ENCODE data around the gene MAP3K1. TPM values are rescaled to one million over a fixed set of nuclear protein-coding genes. Genes with fewer than 3 reads are reported as not detected.
A peak's percentile ranks its signal among the peaks of the same experiment; 100 is the strongest.

Gene MAP3K1
- total and polyA plus RNA-seq, 3 experiments from 2014 or later, result 18.1 to 34.6 (median 18.7) TPM

GRCh38 chr5:56838409-56839039, 23.2 kb downstream of the MAP3K1 start:
- Mint-ChIP-seq H3K27me3 (no peaks in the 10 kb centered on the region), H3K4me3 (peak overlapping the region in 6 of 7 donors; percentile 8 to 46 (median 29)), H3K9me3 (no peaks in the 10 kb centered on the region), H3K4me1 (peaks cover 76 to 92% (median 91%) of the 10 kb centered on the region in 3 donors), H3K36me3 (peaks cover 0 to 3% (median 0%) of the 10 kb centered on the region in 3 donors), H3K27ac (peak overlapping the region; percentile 37 to 90 (median 73))
- no peak overlapping the region for H3K4me3 ChIP-seq (ENCODE audit: low read length)
- peak in 2 of 5 donors; percentile 44 to 54 for DNase-seq
- no peaks in the 10 kb centered on the region for H3K27me3 ChIP-seq (ENCODE audit: insufficient read depth, low read length, poor library complexity, severe bottlenecking)
- ChIA-PET POLR2A (interaction anchor here (0.6 to 1.2 kb wide), 2 partner anchors 20 to 845 kb away, joined by 3 to 4 read pairs; no protein-coding TSS in a partner anchor), CTCF (interaction anchor here (0.6 to 3.7 kb wide), 15 partner anchors 10 to 909 kb away, joined by 3 to 25 read pairs (median 4); partner anchors contain the start of gene MAP3K1)
- no peaks in the 10 kb centered on the region for H3K9me3 ChIP-seq (ENCODE audit: low read length)
- no peaks in the 10 kb centered on the region for H3K36me3 ChIP-seq (ENCODE audit: insufficient read depth, low read length)
- peaks cover 76% of the 10 kb centered on the region for H3K4me1 ChIP-seq (ENCODE audit: insufficient read depth, low read length)
- no peak overlapping the region for H3K27ac ChIP-seq (ENCODE audit: low read depth, low read length)

- no peak overlapping the region for H3K4me3 ChIP-seq (ENCODE audit: low read length)
- Mint-ChIP-seq H3K9me3 (no peaks in the 10 kb centered on the region), H3K4me3 (peak overlapping the region in 2 of 7 donors; percentile 20 to 45), H3K27me3 (no peaks in the 10 kb centered on the region), H3K27ac (peak overlapping the region in 5 of 8 donors; percentile 37 to 90 (median 82)), H3K36me3 (peaks cover 0 to 3% (median 0%) of the 10 kb centered on the region in 3 donors), H3K4me1 (peaks cover 74 to 91% (median 90%) of the 10 kb centered on the region in 3 donors)
- peaks cover 70% of the 10 kb centered on the region for H3K4me1 ChIP-seq (ENCODE audit: insufficient read depth, low read length)
- POLR2A ChIA-PET, result interaction anchor here (0.6 to 1.2 kb wide), 2 partner anchors 21 to 845 kb away, joined by 3 to 4 read pairs; no protein-coding TSS in a partner anchor
- no peak for DNase-seq
- no peaks in the 10 kb centered on the region for H3K36me3 ChIP-seq (ENCODE audit: insufficient read depth, low read length)
- CTCF ChIA-PET, result interaction anchor here (0.6 to 3.7 kb wide), 12 partner anchors 10 to 910 kb away, joined by 3 to 25 read pairs (median 4); no protein-coding TSS in a partner anchor
- H3K27me3 ChIP-seq (ENCODE audit: insufficient read depth, low read length, poor library complexity, severe bottlenecking), result no peaks in the 10 kb centered on the region
- H3K9me3 ChIP-seq (ENCODE audit: low read length), result no peaks in the 10 kb centered on the region
- no peak overlapping the region for H3K27ac ChIP-seq (ENCODE audit: low read depth, low read length)
These were observed 23.7 kb downstream of the MAP3K1 start for GRCh38 chr5:56839062-56839461.

- H3K4me3 ChIP-seq (ENCODE audit: low read length), result no peak overlapping the region
- POLR2A ChIA-PET, result interaction anchor here (0.7 kb wide), 1 partner anchor 8 kb away, joined by 10 read pairs; no protein-coding TSS in a partner anchor
- no peaks in the 10 kb centered on the region for H3K27me3 ChIP-seq (ENCODE audit: insufficient read depth, low read length, poor library complexity, severe bottlenecking)
These were observed 25.2 kb downstream of the MAP3K1 start for GRCh38 chr5:56840597-56840996.

GRCh38 chr5:56845277-56845676, 29.9 kb downstream of the MAP3K1 start:
- no peaks in the 10 kb centered on the region for H3K9me3 Mint-ChIP-seq
- H3K4me1 Mint-ChIP-seq, result peaks cover 78 to 94% (median 92%) of the 10 kb centered on the region in 3 donors
- Histone ChIP-seq H3K27ac (ENCODE audit: low read depth, low read length) (no peak overlapping the region), H3K4me3 (ENCODE audit: low read length) (no peak overlapping the region), H3K27me3 (ENCODE audit: insufficient read depth, low read length, poor library complexity, severe bottlenecking) (no peaks in the 10 kb centered on the region), H3K4me1 (ENCODE audit: insufficient read depth, low read length) (peaks cover 84% of the 10 kb centered on the region), H3K36me3 (ENCODE audit: insufficient read depth, low read length) (no peaks in the 10 kb centered on the region), H3K9me3 (ENCODE audit: low read length) (no peaks in the 10 kb centered on the region)
- peaks cover 0 to 5% (median 1%) of the 10 kb centered on the region in 3 donors for H3K36me3 Mint-ChIP-seq
- H3K27ac Mint-ChIP-seq, result peak overlapping the region in 3 of 8 donors; percentile 0 to 58 (median 9)
- ChIA-PET POLR2A (no interaction called here), CTCF (no interaction called here)
- DNase-seq, result no peak
- H3K27me3 Mint-ChIP-seq, result no peaks in the 10 kb centered on the region
- peak overlapping the region in 3 of 7 donors; percentile 18 to 35 (median 23) for H3K4me3 Mint-ChIP-seq

More at GRCh38 chr5:56840597-56840996, 25.2 kb downstream of the MAP3K1 start:
- CTCF ChIA-PET, result no interaction called here
- Mint-ChIP-seq H3K4me3 (no peak overlapping the region), H3K27me3 (no peaks in the 10 kb centered on the region), H3K27ac (peak overlapping the region in 1 of 8 donors; percentile 17), H3K36me3 (peaks cover 0 to 4% (median 0%) of the 10 kb centered on the region in 3 donors), H3K4me1 (peaks cover 75 to 91% (median 91%) of the 10 kb centered on the region in 3 donors), H3K9me3 (no peaks in the 10 kb centered on the region)
- Histone ChIP-seq H3K27ac (ENCODE audit: low read depth, low read length) (no peak overlapping the region), H3K9me3 (ENCODE audit: low read length) (no peaks in the 10 kb centered on the region), H3K4me1 (ENCODE audit: insufficient read depth, low read length) (peaks cover 71% of the 10 kb centered on the region), H3K36me3 (ENCODE audit: insufficient read depth, low read length) (no peaks in the 10 kb centered on the region)
- no peak for DNase-seq

- Histone ChIP-seq H3K27ac (ENCODE audit: low read depth, low read length) (no peak overlapping the region), H3K9me3 (ENCODE audit: low read length) (no peaks in the 10 kb centered on the region), H3K36me3 (ENCODE audit: insufficient read depth, low read length) (no peaks in the 10 kb centered on the region), H3K27me3 (ENCODE audit: insufficient read depth, low read length, poor library complexity, severe bottlenecking) (no peaks in the 10 kb centered on the region), H3K4me1 (ENCODE audit: insufficient read depth, low read length) (peaks cover 86% of the 10 kb centered on the region), H3K4me3 (ENCODE audit: low read length) (no peak overlapping the region)
- ChIA-PET POLR2A (no interaction called here), CTCF (no interaction called here)
- H3K9me3 Mint-ChIP-seq, result no peaks in the 10 kb centered on the region
- H3K27me3 Mint-ChIP-seq, result no peaks in the 10 kb centered on the region
- H3K36me3 Mint-ChIP-seq, result peaks cover 0 to 5% (median 1%) of the 10 kb centered on the region in 3 donors
- H3K4me1 Mint-ChIP-seq, result peaks cover 82 to 95% (median 95%) of the 10 kb centered on the region in 3 donors
- H3K27ac Mint-ChIP-seq, result peak overlapping the region in 1 of 8 donors; percentile 58
- H3K4me3 Mint-ChIP-seq, result peak overlapping the region in 3 of 7 donors; percentile 0 to 50 (median 10)
- no peak for DNase-seq
These were observed 30.6 kb downstream of the MAP3K1 start for GRCh38 chr5:56845904-56846480.

- Histone ChIP-seq H3K27me3 (ENCODE audit: insufficient read depth, low read length, poor library complexity, severe bottlenecking) (no peaks in the 10 kb centered on the region), H3K4me1 (ENCODE audit: insufficient read depth, low read length) (peaks cover 88% of the 10 kb centered on the region), H3K27ac (ENCODE audit: low read depth, low read length) (no peak overlapping the region), H3K4me3 (ENCODE audit: low read length) (no peak overlapping the region), H3K36me3 (ENCODE audit: insufficient read depth, low read length) (no peaks in the 10 kb centered on the region), H3K9me3 (ENCODE audit: low read length) (no peaks in the 10 kb centered on the region)
- CTCF ChIA-PET, result interaction anchor here (1.1 kb wide), 1 partner anchor 576 kb away, joined by 3 read pairs; no protein-coding TSS in a partner anchor
- no peaks in the 10 kb centered on the region for H3K9me3 Mint-ChIP-seq
- peak overlapping the region in 3 of 7 donors; percentile 8 to 46 (median 26) for H3K4me3 Mint-ChIP-seq
- POLR2A ChIA-PET, result no interaction called here
- peaks cover 82 to 96% (median 95%) of the 10 kb centered on the region in 3 donors for H3K4me1 Mint-ChIP-seq
- peaks cover 0 to 2% (median 1%) of the 10 kb centered on the region in 3 donors for H3K36me3 Mint-ChIP-seq
- no peaks in the 10 kb centered on the region for H3K27me3 Mint-ChIP-seq
- peak overlapping the region in 2 of 8 donors; percentile 24 to 83 for H3K27ac Mint-ChIP-seq
- no peak for DNase-seq
These were observed 32.9 kb downstream of the MAP3K1 start for GRCh38 chr5:56848206-56848605.

- H3K9me3 ChIP-seq (ENCODE audit: low read length), result no peaks in the 10 kb centered on the region
- no peak overlapping the region for H3K27ac ChIP-seq (ENCODE audit: low read depth, low read length)
- Mint-ChIP-seq H3K4me3 (peak overlapping the region in 6 of 7 donors; percentile 31 to 80 (median 46)), H3K9me3 (no peaks in the 10 kb centered on the region), H3K4me1 (peaks cover 84 to 96% (median 94%) of the 10 kb centered on the region in 3 donors), H3K27ac (peak overlapping the region; percentile 1 to 87 (median 66)), H3K36me3 (peaks cover 0 to 2% (median 1%) of the 10 kb centered on the region in 3 donors), H3K27me3 (no peaks in the 10 kb centered on the region)
- ChIA-PET CTCF (no interaction called here), POLR2A (no interaction called here)
- H3K27me3 ChIP-seq (ENCODE audit: insufficient read depth, low read length, poor library complexity, severe bottlenecking), result no peaks in the 10 kb centered on the region
- no peaks in the 10 kb centered on the region for H3K36me3 ChIP-seq (ENCODE audit: insufficient read depth, low read length)
- peaks cover 94% of the 10 kb centered on the region for H3K4me1 ChIP-seq (ENCODE audit: insufficient read depth, low read length)
- no peak overlapping the region for H3K4me3 ChIP-seq (ENCODE audit: low read length)
- DNase-seq, result peak in 1 of 5 donors; percentile 24
These were observed 34.3 kb downstream of the MAP3K1 start for GRCh38 chr5:56849671-56850070.

- Histone ChIP-seq H3K4me3 (ENCODE audit: low read length) (no peak overlapping the region), H3K36me3 (ENCODE audit: insufficient read depth, low read length) (no peaks in the 10 kb centered on the region), H3K27ac (ENCODE audit: low read depth, low read length) (no peak overlapping the region), H3K9me3 (ENCODE audit: low read length) (no peaks in the 10 kb centered on the region), H3K4me1 (ENCODE audit: insufficient read depth, low read length) (peaks cover 94% of the 10 kb centered on the region), H3K27me3 (ENCODE audit: insufficient read depth, low read length, poor library complexity, severe bottlenecking) (no peaks in the 10 kb centered on the region)
- Mint-ChIP-seq H3K27ac (peak overlapping the region in 3 of 8 donors; percentile 35 to 87 (median 61)), H3K4me1 (peaks cover 84 to 96% (median 94%) of the 10 kb centered on the region in 3 donors), H3K27me3 (no peaks in the 10 kb centered on the region), H3K9me3 (no peaks in the 10 kb centered on the region), H3K36me3 (peaks cover 0 to 2% (median 1%) of the 10 kb centered on the region in 3 donors), H3K4me3 (peak overlapping the region in 1 of 7 donors; percentile 31)
- ChIA-PET POLR2A (no interaction called here), CTCF (no interaction called here)
- DNase-seq, result no peak
These were observed 35.1 kb downstream of the MAP3K1 start for GRCh38 chr5:56850423-56850822.

Measured in CD8-positive, alpha-beta memory T cell (primary cell).